Stimulated activated CD8-positive, alpha-beta memory T cell treated with anti-CD3 and anti-CD28 coated beads, Interleukin-12 subunit alpha, Interleukin-12 subunit beta, amount 100 ng/mL, for 4 hours (primary cell): ENCODE measurements around the gene EIF4E1B.

Experiments
- DNase-seq: peaks from one replicate; pipeline ENCODE4 v3.0.0-alpha.2; 2020; ENCODE audit warnings: low read depth

EIF4E1B gene

DNA sequence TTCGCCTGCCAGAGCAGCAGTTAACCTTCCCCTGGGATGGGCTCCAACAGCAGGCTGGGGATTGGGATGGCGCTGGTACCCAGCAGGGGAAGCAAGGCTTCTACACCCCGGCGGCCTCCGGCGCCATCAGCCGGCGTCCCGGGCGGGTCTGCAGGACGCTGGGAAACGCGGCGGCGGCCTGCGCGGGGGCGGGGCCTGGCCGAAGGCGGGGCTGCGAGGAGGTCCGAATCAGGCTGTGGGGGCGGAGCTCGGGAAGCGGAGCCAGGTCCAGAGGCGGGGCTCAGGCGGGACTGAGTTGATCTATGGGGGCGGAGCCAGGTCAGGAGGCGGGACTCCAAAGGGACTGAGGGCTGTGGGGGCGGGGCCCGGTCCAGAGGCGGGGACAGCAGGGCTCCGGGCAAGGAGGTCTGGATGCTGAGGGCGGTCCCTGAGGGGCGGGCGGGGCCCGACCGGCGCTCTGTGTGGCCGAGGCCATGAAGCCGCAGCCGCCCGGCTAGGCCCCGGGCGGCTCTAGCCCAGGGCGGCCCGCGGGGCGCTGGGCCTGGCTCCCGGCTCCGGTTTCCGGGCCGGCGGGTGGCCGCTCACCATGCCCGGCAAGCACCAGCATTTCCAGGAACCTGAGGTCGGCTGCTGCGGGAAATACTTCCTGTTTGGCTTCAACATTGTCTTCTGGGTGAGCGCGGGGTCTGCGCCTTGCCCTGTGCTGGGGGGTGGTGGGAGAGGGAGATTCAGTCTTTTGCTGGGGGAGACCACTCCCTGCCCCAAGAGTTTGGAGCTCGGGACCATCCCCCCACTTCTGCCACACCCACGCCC, 16.8 kb downstream of the EIF4E1B start, which contains the start of gene TSPAN17:
Gene TSPAN17, plus strand, starts transcription at position 455 of the 813 bp plus-strand sequence. Its CDS starts 132 bp downstream, at position 587.
- DNase-seq = peak; percentile 94

DNA sequence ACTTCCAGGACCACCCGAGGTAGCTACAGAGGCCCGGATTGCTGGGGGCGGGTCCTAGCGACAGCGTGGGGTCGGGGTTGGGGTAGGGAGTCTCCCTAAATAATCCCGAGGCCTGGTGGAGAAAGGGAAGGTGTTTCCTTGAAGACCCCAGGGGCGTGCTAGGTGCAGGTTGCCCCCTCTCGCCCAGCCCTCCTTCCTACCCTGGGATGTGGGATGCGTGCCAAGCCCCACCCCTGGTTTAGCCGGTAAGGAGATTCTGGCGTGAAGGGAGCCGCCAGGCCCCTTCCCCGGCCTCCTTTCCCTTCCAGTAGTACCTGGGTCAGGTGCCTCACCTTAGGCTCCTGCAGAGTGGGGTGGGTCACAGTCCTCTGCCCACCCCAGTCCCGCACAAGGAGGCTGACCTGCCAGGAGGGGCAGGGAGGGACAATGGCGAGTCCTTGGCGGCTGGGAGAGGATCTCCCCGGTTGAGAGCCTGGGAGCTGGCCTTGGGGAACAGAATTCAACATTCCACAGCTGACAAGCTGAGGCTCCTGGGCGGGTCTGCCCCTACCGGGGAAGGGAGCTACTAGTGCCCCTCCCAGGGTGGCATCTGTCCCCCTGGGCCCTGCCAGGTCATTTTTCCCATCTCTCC, 17.5 kb downstream of the EIF4E1B start:
- DNase-seq = no peak

DNA sequence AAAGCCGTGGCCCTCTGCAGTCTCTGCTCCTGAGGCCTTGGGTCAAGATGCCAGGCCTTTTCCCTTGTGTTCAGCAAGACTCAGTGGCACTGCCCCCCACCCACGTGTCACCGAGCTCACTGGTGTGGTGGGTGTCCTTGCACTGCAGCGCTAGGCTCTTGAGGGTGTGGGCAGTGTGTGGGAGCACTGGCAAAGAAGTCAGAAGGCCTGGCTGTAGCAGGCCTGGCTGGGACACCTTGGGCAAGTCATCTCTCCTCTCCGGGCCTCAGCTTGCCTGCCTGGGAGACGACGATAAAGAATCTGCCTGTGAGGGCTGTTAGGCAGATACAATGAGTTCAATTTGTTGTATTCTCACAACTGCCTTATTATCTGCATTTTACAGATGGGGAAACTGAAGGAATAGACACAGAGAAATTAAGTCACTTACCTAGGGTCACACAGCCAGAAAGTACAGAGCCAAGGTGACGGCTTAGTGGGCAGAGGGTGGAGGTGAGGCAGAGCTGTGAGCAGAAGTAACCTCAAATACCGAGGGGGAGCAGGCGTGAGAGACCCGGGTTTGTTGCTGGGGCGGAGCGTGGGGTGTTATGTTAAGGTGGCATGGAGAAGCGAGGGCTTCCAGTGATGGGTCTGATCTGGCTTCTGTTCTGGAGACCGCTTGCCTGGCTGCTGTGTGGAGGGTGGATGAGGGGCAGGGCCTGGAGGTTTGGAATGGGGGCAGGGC, 18.2 kb downstream of the EIF4E1B start:
- no peak for DNase-seq

GRCh38 chr5:176650354-176650884, 19.9 kb downstream of the EIF4E1B start:
- DNase-seq = no peak

- DNase-seq = no peak
Observed at GRCh38 chr5:176651472-176651980, 21.1 kb downstream of the EIF4E1B start.

DNA sequence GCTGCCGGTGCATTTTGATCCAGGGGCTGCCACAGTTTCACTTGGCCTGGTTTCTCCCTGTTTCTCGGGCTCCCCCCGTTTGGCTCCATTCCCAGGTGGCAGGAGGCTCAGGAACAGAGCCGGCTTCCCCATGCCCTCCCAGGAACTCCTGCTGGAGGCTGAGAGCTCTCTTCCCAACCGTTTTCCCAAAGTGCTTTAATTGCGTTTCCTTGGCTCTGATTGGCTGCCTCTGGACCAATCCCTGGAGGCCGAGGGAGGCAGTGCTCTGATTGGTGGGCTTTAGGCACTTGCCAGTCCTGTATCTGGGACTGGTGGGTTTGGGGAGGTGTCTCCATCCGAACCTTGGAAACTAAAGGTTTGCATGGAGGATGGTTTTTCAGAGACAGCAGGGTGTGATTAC, 21.7 kb downstream of the EIF4E1B start:
- no peak for DNase-seq

GRCh38 chr5:176653401-176654385, 23.2 kb downstream of the EIF4E1B start:
- peak; percentile 80 for DNase-seq

- no peak for DNase-seq
Observed at GRCh38 chr5:176654856-176655255, 24.4 kb downstream of the EIF4E1B start.

GRCh38 chr5:176656467-176656990, 26.1 kb downstream of the EIF4E1B start:
- no peak for DNase-seq

GRCh38 chr5:176658007-176658599, 27.6 kb downstream of the EIF4E1B start:
- no peak for DNase-seq

- DNase-seq = no peak
Observed at GRCh38 chr5:176658817-176659511, 28.5 kb downstream of the EIF4E1B start.

DNA sequence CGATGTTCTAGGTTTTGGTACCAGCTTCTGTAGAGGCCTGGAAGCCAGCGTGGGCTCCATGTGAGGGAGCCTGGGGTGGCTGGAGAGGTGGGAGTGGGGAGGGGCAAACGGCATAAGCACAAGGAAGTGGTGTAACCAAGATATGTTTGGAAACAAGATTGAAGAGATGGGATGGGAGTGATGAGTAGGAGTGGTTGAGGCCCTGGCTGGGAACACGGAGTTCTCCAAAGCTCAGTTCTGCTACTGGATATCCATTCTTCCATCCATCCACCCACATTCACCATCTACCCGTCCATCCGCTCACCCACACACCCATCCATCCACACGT, 29.0 kb downstream of the EIF4E1B start:
- no peak for DNase-seq

DNA sequence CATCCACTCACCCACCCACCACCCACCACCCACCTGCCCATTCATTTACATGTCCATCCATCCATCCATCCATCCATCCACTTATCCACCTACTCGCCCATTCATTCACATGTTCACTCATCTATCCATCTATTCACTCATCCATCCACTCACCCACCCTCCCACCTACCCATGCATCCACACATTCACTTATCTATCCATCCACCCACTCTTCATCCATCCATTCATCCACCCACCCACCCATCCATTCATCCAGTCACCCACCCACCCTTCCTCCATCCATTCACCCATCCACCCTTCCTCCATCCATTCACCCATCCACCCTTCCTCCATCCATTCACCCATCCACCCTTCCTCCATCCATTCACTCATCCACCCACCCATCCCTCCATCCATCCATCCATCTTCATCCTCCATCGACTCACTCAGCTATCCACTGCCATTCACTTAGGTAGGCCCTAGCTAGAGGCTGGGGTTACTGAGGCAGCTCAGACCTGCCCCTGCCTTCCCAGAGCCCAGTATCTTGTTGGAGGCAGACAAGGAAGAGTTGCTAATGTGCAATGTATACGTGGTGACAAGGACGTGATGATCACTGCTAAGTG, 29.5 kb downstream of the EIF4E1B start:
- no peak for DNase-seq

DNA sequence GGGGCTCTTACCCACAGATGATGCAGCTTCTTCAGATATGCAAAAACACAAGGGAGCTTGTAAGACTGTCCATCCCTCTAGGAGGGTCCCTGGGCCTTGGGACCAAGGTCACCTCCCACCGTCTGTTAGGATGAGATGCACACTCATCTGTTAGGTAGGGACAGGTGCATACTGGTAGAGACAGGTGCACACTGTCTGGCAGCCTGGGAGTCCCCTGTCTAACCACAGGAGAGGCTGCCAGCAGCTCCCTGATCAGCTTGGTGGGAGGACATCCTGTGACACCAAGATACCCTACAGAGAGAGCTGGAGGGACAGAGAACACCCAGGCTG, 30.0 kb downstream of the EIF4E1B start:
- DNase-seq = no peak

- peak; percentile 63 for DNase-seq
Observed at GRCh38 chr5:176660860-176661641, 30.6 kb downstream of the EIF4E1B start.

DNA sequence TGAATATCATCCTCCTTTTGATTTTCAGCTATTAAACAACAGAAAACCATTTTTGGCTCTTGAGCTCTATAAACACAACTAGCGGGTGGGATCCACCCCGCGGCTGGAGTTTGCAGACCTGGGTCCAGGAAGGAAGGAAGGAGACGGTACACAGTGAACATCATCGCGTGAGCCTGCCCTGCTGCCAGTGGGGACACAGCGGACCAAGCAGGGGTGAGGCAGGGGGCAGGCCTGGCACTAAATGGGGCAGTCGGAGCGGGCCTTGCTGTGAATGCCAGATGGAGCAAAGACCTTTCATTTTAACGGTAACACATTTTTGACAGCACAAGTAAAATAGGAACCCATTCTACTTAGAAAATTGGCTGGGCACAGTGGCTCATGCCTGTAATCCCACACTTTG, 31.2 kb downstream of the EIF4E1B start:
- no peak for DNase-seq

DNA sequence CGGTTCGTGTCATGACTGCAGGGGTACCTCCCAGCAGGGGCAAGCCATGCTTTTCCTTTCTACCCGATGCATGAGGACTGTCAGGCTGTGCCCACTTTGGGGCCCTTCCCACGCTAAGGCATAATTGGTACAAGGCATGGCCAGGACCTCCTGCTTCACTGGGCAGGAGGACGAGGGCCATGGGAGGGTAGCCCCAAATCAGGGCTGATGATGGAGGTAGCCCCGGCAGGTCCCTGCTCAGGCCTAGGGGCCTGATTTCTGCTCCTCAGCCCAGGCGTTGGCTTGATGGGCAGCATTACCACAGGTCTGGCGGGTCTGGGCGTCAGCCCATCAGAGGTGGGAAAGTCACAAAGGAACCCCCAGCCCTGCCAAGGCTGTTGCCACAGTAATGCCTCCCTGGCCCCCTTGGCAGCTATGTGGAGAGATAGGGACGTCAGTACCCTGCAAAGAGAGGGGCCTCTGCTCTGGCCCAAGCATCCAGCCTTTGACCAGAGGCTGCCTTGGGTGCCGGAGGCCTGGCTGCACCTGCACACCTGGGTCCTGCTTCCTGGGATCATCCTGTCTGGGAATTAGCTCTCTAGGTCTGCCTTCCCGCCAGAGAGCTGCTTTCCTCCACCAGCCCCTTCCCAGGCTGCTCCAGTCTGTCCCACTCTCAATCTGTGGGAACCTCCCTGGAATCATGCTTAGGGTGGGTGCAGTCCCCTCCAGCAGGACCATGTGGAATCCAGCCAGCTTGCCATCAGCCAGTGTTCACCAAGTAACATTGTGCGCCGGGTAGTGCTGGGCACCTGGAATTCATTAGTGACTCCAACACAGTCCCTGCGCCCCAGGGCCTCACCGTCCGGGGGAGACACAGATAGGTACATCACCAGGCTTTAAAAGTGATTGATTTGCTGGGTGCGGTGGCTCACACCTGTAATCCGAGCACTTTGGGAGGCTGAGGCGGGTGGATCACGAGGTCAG, 32.2 kb downstream of the EIF4E1B start:
- no peak for DNase-seq

GRCh38 chr5:176663566-176663965, 33.1 kb downstream of the EIF4E1B start:
- no peak for DNase-seq
